ENCODE measurements around the gene ARMC8. TPM values are rescaled to one million over a fixed set of nuclear protein-coding genes. Genes with fewer than 3 reads are reported as not detected.

Gene ARMC8
- polyA plus RNA-seq, 1 donor from 2014 or later = 90.6 TPM

DNA sequence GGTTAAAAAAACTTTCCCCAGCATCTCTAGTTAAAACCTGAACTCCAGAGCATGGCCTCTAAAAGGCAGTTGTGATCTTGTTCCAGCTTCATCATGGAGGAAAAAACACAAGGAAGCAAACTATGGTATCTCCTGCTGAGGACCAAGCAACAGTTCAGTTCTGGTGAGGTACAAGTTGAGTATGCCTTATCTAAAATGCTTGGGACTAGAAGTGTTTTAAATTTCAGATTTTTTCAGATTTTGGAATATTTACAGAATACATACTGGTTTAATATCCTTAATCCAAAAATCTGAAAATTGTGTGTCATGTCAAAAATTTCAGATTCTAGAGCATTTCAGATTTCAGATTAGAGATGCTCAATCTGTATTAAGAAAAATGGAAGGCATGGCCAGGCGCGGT is 22.0 kb upstream of the ARMC8 start:
- no peaks in the 10 kb centered on the region for H3K79me2 ChIP-seq (replicated peaks; ENCODE audit: insufficient read depth, low read length)
- H3K27me3 ChIP-seq (ENCODE audit: insufficient read depth, low read depth, low read length) = no peaks in the 10 kb centered on the region
- no peaks in the 10 kb centered on the region for H3K9me3 ChIP-seq (ENCODE audit: low read length)
- no peak overlapping the region for H3K9ac ChIP-seq (ENCODE audit: low read length)
- H3K4me3 ChIP-seq (ENCODE audit: low read length) = no peak overlapping the region
- H3K4me2 ChIP-seq (ENCODE audit: low read length) = no peak overlapping the region
- no peak overlapping the region for H2AFZ ChIP-seq (ENCODE audit: low read depth, low read length)
- H3K9me2 ChIP-seq (ENCODE audit: insufficient read depth, low read length) = no peaks in the 10 kb centered on the region
- no peak overlapping the region for H3K27ac ChIP-seq (ENCODE audit: low read length)
- no peaks in the 10 kb centered on the region for H4K20me1 ChIP-seq (ENCODE audit: insufficient read depth)
- no peak for TF ChIP-seq TAF1 (IDR thresholded peaks at IDR 0.05; ENCODE audit: low read depth)
- no peak for TF ChIP-seq EP300 (conservative IDR thresholded peaks at IDR 0.05; ENCODE audit: poor library complexity, severe bottlenecking)
- TF ChIP-seq RAD21 (conservative IDR thresholded peaks at IDR 0.05) = no peak
- TF ChIP-seq MXI1 (conservative IDR thresholded peaks at IDR 0.05; ENCODE audit: poor library complexity, severe bottlenecking) = no peak
- TF ChIP-seq EZH2 (IDR thresholded peaks at IDR 0.05; ENCODE audit: borderline replicate concordance, insufficient read depth, low read length, poor library complexity, severe bottlenecking) = no peak
- TF ChIP-seq, protein P1, sequence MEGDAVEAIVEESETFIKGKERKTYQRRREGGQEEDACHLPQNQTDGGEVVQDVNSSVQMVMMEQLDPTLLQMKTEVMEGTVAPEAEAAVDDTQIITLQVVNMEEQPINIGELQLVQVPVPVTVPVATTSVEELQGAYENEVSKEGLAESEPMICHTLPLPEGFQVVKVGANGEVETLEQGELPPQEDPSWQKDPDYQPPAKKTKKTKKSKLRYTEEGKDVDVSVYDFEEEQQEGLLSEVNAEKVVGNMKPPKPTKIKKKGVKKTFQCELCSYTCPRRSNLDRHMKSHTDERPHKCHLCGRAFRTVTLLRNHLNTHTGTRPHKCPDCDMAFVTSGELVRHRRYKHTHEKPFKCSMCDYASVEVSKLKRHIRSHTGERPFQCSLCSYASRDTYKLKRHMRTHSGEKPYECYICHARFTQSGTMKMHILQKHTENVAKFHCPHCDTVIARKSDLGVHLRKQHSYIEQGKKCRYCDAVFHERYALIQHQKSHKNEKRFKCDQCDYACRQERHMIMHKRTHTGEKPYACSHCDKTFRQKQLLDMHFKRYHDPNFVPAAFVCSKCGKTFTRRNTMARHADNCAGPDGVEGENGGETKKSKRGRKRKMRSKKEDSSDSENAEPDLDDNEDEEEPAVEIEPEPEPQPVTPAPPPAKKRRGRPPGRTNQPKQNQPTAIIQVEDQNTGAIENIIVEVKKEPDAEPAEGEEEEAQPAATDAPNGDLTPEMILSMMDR (IDR thresholded peaks at IDR 0.05; ENCODE audit: poor library complexity, severe bottlenecking) = no peak
- no peaks in the 10 kb centered on the region for H3K36me3 ChIP-seq (ENCODE audit: insufficient read depth, low read length)
- no peaks in the 10 kb centered on the region for H3F3A ChIP-seq (ENCODE audit: insufficient read depth, low read length, poor library complexity, severe bottlenecking)

DNA sequence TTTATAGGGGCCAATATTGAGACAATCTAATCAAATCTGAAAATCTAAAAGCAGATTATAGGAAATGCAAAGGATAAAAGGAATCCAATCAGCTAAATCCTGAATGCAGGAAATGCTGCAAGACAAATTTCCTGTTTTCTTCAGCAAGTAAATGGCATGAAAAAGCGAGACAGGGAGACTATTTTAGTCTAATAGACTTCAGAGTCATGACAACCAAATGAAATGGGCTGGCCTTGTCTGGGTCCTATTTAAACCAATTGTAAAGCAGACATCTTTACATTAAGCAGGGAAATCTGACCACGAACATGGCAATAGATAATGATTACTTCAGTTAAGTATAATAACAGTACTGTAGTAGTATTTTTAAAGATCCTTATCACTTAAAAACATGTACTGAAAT is 14.5 kb upstream of the ARMC8 start:
- H3K36me3 ChIP-seq (ENCODE audit: insufficient read depth, low read length) = peaks cover 7% of the 10 kb centered on the region
- H3K4me2 ChIP-seq (ENCODE audit: low read length) = no peak overlapping the region
- H4K20me1 ChIP-seq (ENCODE audit: insufficient read depth) = no peaks in the 10 kb centered on the region
- no peak overlapping the region for H3K9ac ChIP-seq (ENCODE audit: low read length)
- no peaks in the 10 kb centered on the region for H3F3A ChIP-seq (ENCODE audit: insufficient read depth, low read length, poor library complexity, severe bottlenecking)
- H3K27me3 ChIP-seq (ENCODE audit: insufficient read depth, low read depth, low read length) = no peaks in the 10 kb centered on the region
- H3K4me3 ChIP-seq (ENCODE audit: low read length) = peak overlapping the region; percentile 95
- TF ChIP-seq, protein P2, sequence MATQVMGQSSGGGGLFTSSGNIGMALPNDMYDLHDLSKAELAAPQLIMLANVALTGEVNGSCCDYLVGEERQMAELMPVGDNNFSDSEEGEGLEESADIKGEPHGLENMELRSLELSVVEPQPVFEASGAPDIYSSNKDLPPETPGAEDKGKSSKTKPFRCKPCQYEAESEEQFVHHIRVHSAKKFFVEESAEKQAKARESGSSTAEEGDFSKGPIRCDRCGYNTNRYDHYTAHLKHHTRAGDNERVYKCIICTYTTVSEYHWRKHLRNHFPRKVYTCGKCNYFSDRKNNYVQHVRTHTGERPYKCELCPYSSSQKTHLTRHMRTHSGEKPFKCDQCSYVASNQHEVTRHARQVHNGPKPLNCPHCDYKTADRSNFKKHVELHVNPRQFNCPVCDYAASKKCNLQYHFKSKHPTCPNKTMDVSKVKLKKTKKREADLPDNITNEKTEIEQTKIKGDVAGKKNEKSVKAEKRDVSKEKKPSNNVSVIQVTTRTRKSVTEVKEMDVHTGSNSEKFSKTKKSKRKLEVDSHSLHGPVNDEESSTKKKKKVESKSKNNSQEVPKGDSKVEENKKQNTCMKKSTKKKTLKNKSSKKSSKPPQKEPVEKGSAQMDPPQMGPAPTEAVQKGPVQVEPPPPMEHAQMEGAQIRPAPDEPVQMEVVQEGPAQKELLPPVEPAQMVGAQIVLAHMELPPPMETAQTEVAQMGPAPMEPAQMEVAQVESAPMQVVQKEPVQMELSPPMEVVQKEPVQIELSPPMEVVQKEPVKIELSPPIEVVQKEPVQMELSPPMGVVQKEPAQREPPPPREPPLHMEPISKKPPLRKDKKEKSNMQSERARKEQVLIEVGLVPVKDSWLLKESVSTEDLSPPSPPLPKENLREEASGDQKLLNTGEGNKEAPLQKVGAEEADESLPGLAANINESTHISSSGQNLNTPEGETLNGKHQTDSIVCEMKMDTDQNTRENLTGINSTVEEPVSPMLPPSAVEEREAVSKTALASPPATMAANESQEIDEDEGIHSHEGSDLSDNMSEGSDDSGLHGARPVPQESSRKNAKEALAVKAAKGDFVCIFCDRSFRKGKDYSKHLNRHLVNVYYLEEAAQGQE (IDR thresholded peaks at IDR 0.05; ENCODE audit: borderline replicate concordance) = no peak
- TF ChIP-seq TAF1 (IDR thresholded peaks at IDR 0.05; ENCODE audit: low read depth) (no peak), MXI1 (conservative IDR thresholded peaks at IDR 0.05; ENCODE audit: poor library complexity, severe bottlenecking) (no peak), POLR2AphosphoS5 (IDR thresholded peaks at IDR 0.05) (no peak), EZH2 (IDR thresholded peaks at IDR 0.05; ENCODE audit: borderline replicate concordance, insufficient read depth, low read length, poor library complexity, severe bottlenecking) (no peak)
- H3K9me2 ChIP-seq (ENCODE audit: insufficient read depth, low read length) = no peaks in the 10 kb centered on the region
- H3K79me2 ChIP-seq (replicated peaks; ENCODE audit: insufficient read depth, low read length) = peaks cover 39% of the 10 kb centered on the region
- H3K9me3 ChIP-seq (ENCODE audit: low read length) = no peaks in the 10 kb centered on the region
- H3K27ac ChIP-seq (ENCODE audit: low read length) = no peak overlapping the region
- no peak overlapping the region for H2AFZ ChIP-seq (ENCODE audit: low read depth, low read length)
